Cardiac muscle cell (in vitro differentiated cells and primary cell): ENCODE data around the gene GAL3ST3. TPM values are rescaled to one million over a fixed set of nuclear protein-coding genes. Genes with fewer than 3 reads are reported as not detected.

Experiments
- DNase-seq, 2 donors: peaks; one replicate each; pipeline versions ENCODE4 v3.0.0 to v3.0.0-alpha.2; 2010 to 2017; ENCODE audit warnings: low read depth in 1 of 2, low spot score in 1 of 2
- H3K27ac ChIP-seq: fragments of 200-600 bp; sonication (generic); 2 replicates; pipeline ENCODE4 v1.5.1; 2016
- H3K27me3 ChIP-seq: fragments of 200-600 bp; sonication (generic); 2 replicates; pipeline ENCODE4 v1.6.0; 2016; ENCODE audit warnings: control low read depth
- H3K36me3 ChIP-seq: fragments of 200-600 bp; sonication (generic); 2 replicates; pipeline ENCODE4 v1.5.1; 2016; ENCODE audit warnings: control low read depth
- H3K4me1 ChIP-seq: fragments of 200-600 bp; sonication (generic); 2 replicates; pipeline ENCODE4 v1.8.1; 2017; ENCODE audit warnings: low read depth, mild to moderate bottlenecking, mixed run types
- H3K4me3 ChIP-seq: fragments of 200-600 bp; sonication (generic); 2 replicates; pipeline ENCODE4 v1.5.1; 2016; ENCODE audit warnings: mild to moderate bottlenecking
- H3K9me3 ChIP-seq: fragments of 200-600 bp; sonication (generic); 2 replicates; pipeline ENCODE4 v1.5.1; 2017; ENCODE audit warnings: low read depth, mild to moderate bottlenecking, control low read depth
- polyA plus RNA-seq: library from polyadenylated mRNA; unstranded; fragments of >200 nt; fragmentation: Nextera tagmentation; extraction: Ambion mirVana; gene quantifications from 2 replicates; pipeline ENCODE4 v1.2.1, GENCODE V29; 2016
- total RNA-seq: library from RNA; depleted of rRNA; stranded (reverse); fragments of >200 nt; gene quantifications from 2 replicates; pipeline ENCODE4 v1.2.3, GENCODE V29; 2016
- TF ChIP-seq, protein P1 (sequence below): IDR thresholded peaks from 2 replicates; pipeline ENCODE4 v1.5.1; 2012; ENCODE audit warnings: low read depth, mild to moderate bottlenecking, low read length

GAL3ST3 gene
- total and polyA plus RNA-seq, 2 experiments from 2014 or later, result 22.3 to 25.5 TPM

- DNase-seq, result no peak
- Histone ChIP-seq H3K36me3 (no peaks in the 10 kb centered on the region), H3K27ac (no peak overlapping the region), H3K9me3 (no peaks in the 10 kb centered on the region), H3K4me1 (no peaks in the 10 kb centered on the region), H3K27me3 (no peaks in the 10 kb centered on the region), H3K4me3 (no peak overlapping the region)
- TF ChIP-seq, protein P1, sequence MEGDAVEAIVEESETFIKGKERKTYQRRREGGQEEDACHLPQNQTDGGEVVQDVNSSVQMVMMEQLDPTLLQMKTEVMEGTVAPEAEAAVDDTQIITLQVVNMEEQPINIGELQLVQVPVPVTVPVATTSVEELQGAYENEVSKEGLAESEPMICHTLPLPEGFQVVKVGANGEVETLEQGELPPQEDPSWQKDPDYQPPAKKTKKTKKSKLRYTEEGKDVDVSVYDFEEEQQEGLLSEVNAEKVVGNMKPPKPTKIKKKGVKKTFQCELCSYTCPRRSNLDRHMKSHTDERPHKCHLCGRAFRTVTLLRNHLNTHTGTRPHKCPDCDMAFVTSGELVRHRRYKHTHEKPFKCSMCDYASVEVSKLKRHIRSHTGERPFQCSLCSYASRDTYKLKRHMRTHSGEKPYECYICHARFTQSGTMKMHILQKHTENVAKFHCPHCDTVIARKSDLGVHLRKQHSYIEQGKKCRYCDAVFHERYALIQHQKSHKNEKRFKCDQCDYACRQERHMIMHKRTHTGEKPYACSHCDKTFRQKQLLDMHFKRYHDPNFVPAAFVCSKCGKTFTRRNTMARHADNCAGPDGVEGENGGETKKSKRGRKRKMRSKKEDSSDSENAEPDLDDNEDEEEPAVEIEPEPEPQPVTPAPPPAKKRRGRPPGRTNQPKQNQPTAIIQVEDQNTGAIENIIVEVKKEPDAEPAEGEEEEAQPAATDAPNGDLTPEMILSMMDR, result no peak
These were observed 29.0 kb upstream of the GAL3ST3 start for GRCh38 chr11:66077927-66078326.

DNA sequence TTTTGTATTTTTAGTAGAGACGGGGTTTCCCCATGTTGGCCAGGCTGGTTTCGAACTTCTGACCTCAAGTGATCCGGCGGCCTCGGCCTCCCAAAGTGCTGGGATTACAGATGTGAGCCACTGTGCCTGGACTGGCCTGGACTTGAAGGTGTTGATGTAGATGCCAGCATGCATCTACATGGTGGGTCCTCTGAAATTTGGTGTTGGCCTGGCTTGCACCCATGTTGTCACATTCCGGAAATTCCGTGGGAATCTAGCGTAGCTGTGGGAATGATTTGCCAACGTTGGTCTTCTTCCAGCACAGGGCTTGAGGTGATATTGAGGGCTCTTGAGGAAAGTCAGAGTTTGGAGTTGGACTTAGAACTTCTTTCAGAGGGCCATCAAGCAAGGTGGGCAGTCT is 27.6 kb upstream of the GAL3ST3 start:
- H3K27ac ChIP-seq, result no peak overlapping the region
- no peaks in the 10 kb centered on the region for H3K9me3 ChIP-seq
- no peaks in the 10 kb centered on the region for H3K27me3 ChIP-seq
- peaks cover 5% of the 10 kb centered on the region for H3K4me1 ChIP-seq
- TF ChIP-seq, protein P1, result no peak
- H3K4me3 ChIP-seq, result no peak overlapping the region
- DNase-seq, result peak in 1 of 2 donors; percentile 48
- no peaks in the 10 kb centered on the region for H3K36me3 ChIP-seq

DNA sequence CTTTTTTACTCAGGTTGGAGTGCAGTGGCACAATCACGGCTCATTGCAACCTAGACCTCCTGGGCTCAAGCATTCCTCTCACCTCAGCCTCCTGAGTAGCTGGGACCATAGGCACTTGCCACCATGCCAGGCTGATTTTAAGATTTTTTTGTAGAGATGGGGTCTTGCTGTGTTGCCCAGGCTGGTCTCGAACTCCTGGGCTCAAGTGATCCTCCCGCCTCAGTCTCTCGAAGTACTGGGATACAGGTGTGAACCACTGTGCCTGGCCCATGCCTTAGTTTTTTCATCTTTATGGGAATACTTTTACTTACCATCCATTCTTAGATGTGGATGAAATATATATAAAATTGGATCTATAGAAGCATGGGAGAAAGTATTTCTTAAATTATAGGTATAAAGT is 26.3 kb upstream of the GAL3ST3 start:
- Histone ChIP-seq H3K27me3 (no peaks in the 10 kb centered on the region), H3K27ac (no peak overlapping the region), H3K9me3 (no peaks in the 10 kb centered on the region), H3K4me1 (peaks cover 9% of the 10 kb centered on the region), H3K4me3 (no peak overlapping the region), H3K36me3 (no peaks in the 10 kb centered on the region)
- DNase-seq, result no peak
- TF ChIP-seq, protein P1, result no peak

GRCh38 chr11:66073669-66074068 is 24.7 kb upstream of the GAL3ST3 start:
- Histone ChIP-seq H3K36me3 (no peaks in the 10 kb centered on the region), H3K4me3 (no peak overlapping the region), H3K9me3 (no peaks in the 10 kb centered on the region), H3K4me1 (peaks cover 21% of the 10 kb centered on the region), H3K27ac (no peak overlapping the region), H3K27me3 (no peaks in the 10 kb centered on the region)
- TF ChIP-seq, protein P1, result no peak
- no peak for DNase-seq

- Histone ChIP-seq H3K27ac (no peak overlapping the region), H3K4me3 (no peak overlapping the region), H3K36me3 (peaks cover 4% of the 10 kb centered on the region), H3K27me3 (no peaks in the 10 kb centered on the region), H3K4me1 (peaks cover 24% of the 10 kb centered on the region), H3K9me3 (no peaks in the 10 kb centered on the region)
- TF ChIP-seq, protein P1, result no peak
- DNase-seq, result no peak
These were observed 23.6 kb upstream of the GAL3ST3 start for GRCh38 chr11:66072518-66072917.

GRCh38 chr11:66072081-66072480 is 23.1 kb upstream of the GAL3ST3 start:
- Histone ChIP-seq H3K36me3 (peaks cover 8% of the 10 kb centered on the region), H3K27ac (no peak overlapping the region), H3K4me1 (peaks cover 24% of the 10 kb centered on the region), H3K4me3 (no peak overlapping the region), H3K27me3 (no peaks in the 10 kb centered on the region), H3K9me3 (no peaks in the 10 kb centered on the region)
- no peak for DNase-seq
- TF ChIP-seq, protein P1, result no peak
